ENCODE results near the gene ADCY2.
"Not testable (repeated sequence)": the region's sequence is repeated elsewhere in the genome, so short reads cannot be mapped to it uniquely, and the experiment has no call there.

The ADCY2 gene

DNA sequence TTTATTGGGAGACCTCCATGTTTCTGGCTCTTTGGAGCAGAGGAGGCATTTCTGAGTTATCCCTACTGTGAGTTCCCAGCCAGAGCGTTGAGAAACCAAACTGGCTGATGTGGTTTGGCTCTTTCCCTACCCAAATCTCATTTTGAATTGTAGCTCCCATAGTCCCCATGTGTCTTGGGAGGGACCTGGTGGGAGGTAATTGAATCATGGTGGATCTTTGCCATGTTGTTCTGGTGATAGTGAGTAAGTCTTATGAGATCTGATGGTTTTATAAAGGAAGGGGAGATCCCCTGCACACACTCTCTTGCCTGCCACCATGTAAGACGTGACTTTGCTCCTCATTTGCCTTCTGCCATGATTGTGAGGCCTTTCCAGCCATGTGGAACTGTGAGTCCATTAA, 27.3 kb downstream of the ADCY2 start:
- H3K36me3 ChIP-seq (ENCODE audit: control insufficient read depth, insufficient read depth, low read length); H3K4me1 ChIP-seq (ENCODE audit: control insufficient read depth, insufficient read depth, low read length); H3K27me3 ChIP-seq (ENCODE audit: control insufficient read depth, insufficient read depth, low read length); H3K4me3 ChIP-seq (ENCODE audit: low read length); H3K9ac ChIP-seq (ENCODE audit: low read length); H3K9me3 ChIP-seq (ENCODE audit: control insufficient read depth, low read length): not testable (repeated sequence)

DNA sequence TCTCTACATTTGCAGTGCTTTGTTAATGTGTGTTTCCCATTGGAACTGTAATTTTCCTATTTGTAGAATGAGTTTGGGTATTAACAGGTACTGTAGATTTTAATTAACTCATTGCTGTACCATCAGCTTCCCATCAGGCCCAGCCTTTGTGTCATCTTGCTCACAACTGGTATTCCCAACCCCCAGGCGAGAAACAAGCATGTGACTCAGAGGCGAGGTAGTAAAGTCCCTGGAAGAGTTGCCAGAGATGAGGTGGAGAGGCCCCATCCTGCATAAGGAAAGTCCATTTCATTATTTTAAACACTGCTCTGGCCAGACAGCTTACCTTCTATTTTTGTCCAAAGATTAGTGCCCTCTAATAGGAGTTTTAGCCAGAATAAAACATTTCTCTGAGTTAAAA, 29.9 kb downstream of the ADCY2 start:
- no peak overlapping the region for H3K4me3 ChIP-seq (ENCODE audit: low read length)
- H3K9me3 ChIP-seq (ENCODE audit: control insufficient read depth, low read length): no peaks in the 10 kb centered on the region
- H3K36me3 ChIP-seq (ENCODE audit: control insufficient read depth, insufficient read depth, low read length): no peaks in the 10 kb centered on the region
- no peak overlapping the region for H3K9ac ChIP-seq (ENCODE audit: low read length)
- H3K4me1 ChIP-seq (ENCODE audit: control insufficient read depth, insufficient read depth, low read length): no peaks in the 10 kb centered on the region
- H3K27me3 ChIP-seq (ENCODE audit: control insufficient read depth, insufficient read depth, low read length): no peaks in the 10 kb centered on the region

DNA sequence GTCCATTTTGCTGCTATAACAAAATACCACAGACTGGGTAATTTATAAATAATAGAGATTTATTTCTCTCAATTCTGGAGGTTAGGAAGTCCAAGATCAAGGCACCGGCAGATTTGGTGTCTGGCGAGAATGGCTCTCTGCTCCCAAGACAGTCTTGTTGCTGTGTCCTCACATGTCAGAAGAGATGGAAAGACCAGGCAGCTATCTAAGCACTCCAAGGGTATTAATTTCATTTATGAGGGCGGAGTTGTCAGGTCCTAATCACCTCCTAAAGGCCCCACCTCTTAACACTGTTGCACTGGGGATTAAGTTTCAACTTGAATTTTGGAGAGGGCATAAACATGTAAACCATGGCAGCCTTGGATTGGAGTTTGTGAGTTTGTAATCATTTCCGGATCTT, 30.3 kb downstream of the ADCY2 start:
- Histone ChIP-seq H3K9ac (ENCODE audit: low read length) (no peak overlapping the region), H3K9me3 (ENCODE audit: control insufficient read depth, low read length) (no peaks in the 10 kb centered on the region), H3K27me3 (ENCODE audit: control insufficient read depth, insufficient read depth, low read length) (no peaks in the 10 kb centered on the region), H3K36me3 (ENCODE audit: control insufficient read depth, insufficient read depth, low read length) (no peaks in the 10 kb centered on the region), H3K4me3 (ENCODE audit: low read length) (no peak overlapping the region), H3K4me1 (ENCODE audit: control insufficient read depth, insufficient read depth, low read length) (no peaks in the 10 kb centered on the region)

DNA sequence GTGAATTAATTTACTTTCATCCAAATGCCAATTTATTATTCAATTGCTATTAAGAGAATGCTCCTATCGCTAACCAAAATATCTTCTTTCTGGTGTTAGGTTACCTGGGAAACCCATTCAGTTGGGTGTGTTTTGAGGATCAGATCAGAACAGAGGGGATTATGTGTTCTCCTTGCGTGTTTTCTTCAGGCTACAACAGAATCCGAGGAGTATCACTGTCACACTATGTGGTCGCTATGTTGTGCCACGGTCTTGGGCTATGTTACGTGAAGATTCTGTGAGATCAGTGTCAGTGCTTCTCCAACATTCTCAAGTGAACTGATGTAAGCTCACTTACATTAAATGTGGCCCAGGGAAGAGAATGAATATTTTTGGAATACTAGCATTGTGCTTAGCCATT, 39.0 kb downstream of the ADCY2 start:
- H3K27me3 ChIP-seq (ENCODE audit: control insufficient read depth, insufficient read depth, low read length): no peaks in the 10 kb centered on the region
- no peaks in the 10 kb centered on the region for H3K9me3 ChIP-seq (ENCODE audit: control insufficient read depth, low read length)
- no peaks in the 10 kb centered on the region for H3K4me1 ChIP-seq (ENCODE audit: control insufficient read depth, insufficient read depth, low read length)
- H3K4me3 ChIP-seq (ENCODE audit: low read length): no peak overlapping the region
- H3K9ac ChIP-seq (ENCODE audit: low read length): no peak overlapping the region
- no peaks in the 10 kb centered on the region for H3K36me3 ChIP-seq (ENCODE audit: control insufficient read depth, insufficient read depth, low read length)

DNA sequence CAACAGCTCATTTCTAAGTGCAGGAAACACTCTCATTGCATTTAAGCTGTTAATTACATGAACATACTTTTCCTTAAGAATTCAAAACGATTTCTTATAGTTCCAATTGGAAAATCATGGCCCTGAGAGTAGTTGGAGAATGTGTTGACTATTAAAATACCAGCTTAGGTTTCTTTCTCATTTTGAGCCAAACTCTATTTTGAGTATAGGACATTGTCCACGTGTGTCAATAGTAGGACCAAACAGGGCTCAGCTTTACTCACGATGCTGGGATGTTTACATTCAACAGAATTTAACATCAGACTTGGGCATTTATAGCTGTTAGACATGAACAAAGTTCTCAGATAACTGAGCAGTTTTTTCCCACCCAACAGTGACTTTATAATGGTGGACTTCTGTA, 39.6 kb downstream of the ADCY2 start:
- H3K9ac ChIP-seq (ENCODE audit: low read length): no peak overlapping the region
- H3K27me3 ChIP-seq (ENCODE audit: control insufficient read depth, insufficient read depth, low read length): no peaks in the 10 kb centered on the region
- no peaks in the 10 kb centered on the region for H3K4me1 ChIP-seq (ENCODE audit: control insufficient read depth, insufficient read depth, low read length)
- no peak overlapping the region for H3K4me3 ChIP-seq (ENCODE audit: low read length)
- H3K36me3 ChIP-seq (ENCODE audit: control insufficient read depth, insufficient read depth, low read length): no peaks in the 10 kb centered on the region
- no peaks in the 10 kb centered on the region for H3K9me3 ChIP-seq (ENCODE audit: control insufficient read depth, low read length)

DNA sequence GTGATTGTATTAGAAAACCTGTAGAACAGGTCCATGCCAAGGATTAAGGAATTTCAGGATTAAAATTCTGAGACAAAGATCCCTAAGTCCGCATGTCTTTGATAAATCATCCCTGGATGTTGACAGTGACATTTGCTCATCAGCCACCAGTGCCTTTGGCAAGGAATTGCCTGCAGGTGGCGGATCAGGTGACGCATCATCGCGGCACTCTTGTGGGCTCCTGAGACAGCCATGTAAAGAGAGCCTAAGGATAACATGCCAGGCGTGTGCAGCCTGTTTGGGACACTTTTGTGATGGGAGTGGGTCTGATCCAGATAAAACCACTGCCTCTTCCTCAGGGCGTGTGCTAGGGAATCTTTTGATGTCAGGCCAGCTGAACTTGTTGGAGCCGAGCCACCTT, 40.6 kb downstream of the ADCY2 start:
- no peaks in the 10 kb centered on the region for H3K9me3 ChIP-seq (ENCODE audit: control insufficient read depth, low read length)
- no peak overlapping the region for H3K9ac ChIP-seq (ENCODE audit: low read length)
- no peaks in the 10 kb centered on the region for H3K4me1 ChIP-seq (ENCODE audit: control insufficient read depth, insufficient read depth, low read length)
- H3K36me3 ChIP-seq (ENCODE audit: control insufficient read depth, insufficient read depth, low read length): no peaks in the 10 kb centered on the region
- H3K27me3 ChIP-seq (ENCODE audit: control insufficient read depth, insufficient read depth, low read length): no peaks in the 10 kb centered on the region
- no peak overlapping the region for H3K4me3 ChIP-seq (ENCODE audit: low read length)

DNA sequence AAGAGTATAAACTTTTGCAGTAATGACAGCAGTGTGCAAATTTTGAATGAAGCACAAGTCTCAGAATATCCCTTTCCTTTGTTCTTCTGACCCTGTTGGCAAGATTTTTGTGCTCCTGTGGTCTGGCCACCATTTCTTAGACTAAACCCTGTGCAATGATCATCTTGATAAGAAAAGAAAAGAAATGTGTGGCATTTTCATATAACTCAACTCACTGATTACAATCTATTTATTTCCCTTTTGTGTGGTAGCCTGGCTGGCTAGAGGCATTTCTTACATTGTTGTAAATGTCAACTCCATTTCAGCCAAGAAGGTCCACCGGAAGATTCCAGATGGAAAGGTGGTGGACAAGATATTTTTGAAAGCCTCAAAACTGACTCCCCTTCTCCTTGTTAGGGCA, 41.9 kb downstream of the ADCY2 start:
- Histone ChIP-seq H3K4me3 (ENCODE audit: low read length) (no peak overlapping the region), H3K9me3 (ENCODE audit: control insufficient read depth, low read length) (no peaks in the 10 kb centered on the region), H3K36me3 (ENCODE audit: control insufficient read depth, insufficient read depth, low read length) (no peaks in the 10 kb centered on the region), H3K9ac (ENCODE audit: low read length) (no peak overlapping the region), H3K27me3 (ENCODE audit: control insufficient read depth, insufficient read depth, low read length) (no peaks in the 10 kb centered on the region), H3K4me1 (ENCODE audit: control insufficient read depth, insufficient read depth, low read length) (no peaks in the 10 kb centered on the region)

DNA sequence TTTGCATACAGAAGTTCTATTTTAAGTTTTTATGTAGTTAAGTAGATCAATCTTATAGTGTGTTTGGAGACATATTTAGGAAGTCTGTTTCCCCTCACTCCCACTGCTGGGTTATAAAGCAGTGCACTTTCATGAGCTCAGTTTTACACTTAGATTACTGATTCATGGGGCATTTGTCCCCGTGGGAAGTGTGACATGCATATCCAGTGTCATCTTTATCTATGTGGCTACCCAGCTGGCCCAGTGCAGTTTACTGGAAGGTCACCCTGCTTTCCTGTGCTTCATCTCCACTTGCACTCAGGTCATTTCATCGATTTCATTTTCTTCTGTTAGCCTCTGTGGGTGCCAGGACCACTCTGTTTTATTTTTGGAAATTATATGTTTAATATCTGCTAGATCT, 49.1 kb downstream of the ADCY2 start:
- H3K36me3 ChIP-seq (ENCODE audit: control insufficient read depth, insufficient read depth, low read length): no peaks in the 10 kb centered on the region
- H3K4me1 ChIP-seq (ENCODE audit: control insufficient read depth, insufficient read depth, low read length): no peaks in the 10 kb centered on the region
- H3K9me3 ChIP-seq (ENCODE audit: control insufficient read depth, low read length): no peaks in the 10 kb centered on the region
- no peak overlapping the region for H3K4me3 ChIP-seq (ENCODE audit: low read length)
- H3K27me3 ChIP-seq (ENCODE audit: control insufficient read depth, insufficient read depth, low read length): no peaks in the 10 kb centered on the region
- no peak overlapping the region for H3K9ac ChIP-seq (ENCODE audit: low read length)

DNA sequence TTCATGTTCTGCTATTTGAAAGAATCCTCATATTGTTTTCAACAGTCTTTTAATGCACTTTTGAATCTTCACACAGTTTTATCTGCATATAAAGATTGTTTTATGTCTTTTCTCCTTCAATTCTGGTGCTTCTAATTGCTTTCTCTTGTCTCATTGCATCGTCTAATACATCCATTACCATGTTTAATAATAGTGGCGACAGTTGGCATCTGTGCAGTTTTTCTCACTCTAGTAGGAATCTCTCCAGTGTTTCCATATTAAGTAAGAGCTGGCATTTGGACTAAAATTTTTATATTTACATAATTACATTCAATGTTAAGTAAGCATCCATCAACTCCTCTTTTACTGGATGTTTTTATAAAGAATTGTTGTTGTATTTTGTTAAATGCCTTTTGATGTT, 49.9 kb downstream of the ADCY2 start:
- Histone ChIP-seq H3K4me1 (ENCODE audit: control insufficient read depth, insufficient read depth, low read length) (no peaks in the 10 kb centered on the region), H3K27me3 (ENCODE audit: control insufficient read depth, insufficient read depth, low read length) (no peaks in the 10 kb centered on the region), H3K9me3 (ENCODE audit: control insufficient read depth, low read length) (no peaks in the 10 kb centered on the region), H3K36me3 (ENCODE audit: control insufficient read depth, insufficient read depth, low read length) (no peaks in the 10 kb centered on the region), H3K4me3 (ENCODE audit: low read length) (no peak overlapping the region), H3K9ac (ENCODE audit: low read length) (no peak overlapping the region)

DNA sequence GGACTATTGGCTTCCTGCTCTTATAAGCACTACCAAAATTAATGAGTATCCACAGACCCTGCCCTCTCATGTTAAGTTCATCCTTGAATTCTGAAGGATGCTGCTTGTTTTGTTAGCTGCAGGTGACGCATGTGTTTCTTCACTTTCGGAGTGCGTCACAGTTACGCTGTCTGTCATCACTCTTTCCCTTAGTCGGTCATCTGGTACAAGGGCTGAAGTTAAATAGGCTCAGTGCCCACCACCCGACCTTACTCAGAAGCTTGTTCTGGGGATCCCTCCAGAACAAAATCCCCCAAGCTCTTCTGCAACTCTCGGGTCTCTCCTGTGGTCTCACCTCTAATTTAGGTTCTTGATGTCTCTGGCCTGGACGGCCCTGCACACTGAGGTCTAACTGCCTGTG, 51.0 kb downstream of the ADCY2 start:
- H3K4me3 ChIP-seq (ENCODE audit: low read length): no peak overlapping the region
- no peaks in the 10 kb centered on the region for H3K27me3 ChIP-seq (ENCODE audit: control insufficient read depth, insufficient read depth, low read length)
- H3K4me1 ChIP-seq (ENCODE audit: control insufficient read depth, insufficient read depth, low read length): no peaks in the 10 kb centered on the region
- no peaks in the 10 kb centered on the region for H3K9me3 ChIP-seq (ENCODE audit: control insufficient read depth, low read length)
- H3K36me3 ChIP-seq (ENCODE audit: control insufficient read depth, insufficient read depth, low read length): no peaks in the 10 kb centered on the region
- H3K9ac ChIP-seq (ENCODE audit: low read length): no peak overlapping the region

DNA sequence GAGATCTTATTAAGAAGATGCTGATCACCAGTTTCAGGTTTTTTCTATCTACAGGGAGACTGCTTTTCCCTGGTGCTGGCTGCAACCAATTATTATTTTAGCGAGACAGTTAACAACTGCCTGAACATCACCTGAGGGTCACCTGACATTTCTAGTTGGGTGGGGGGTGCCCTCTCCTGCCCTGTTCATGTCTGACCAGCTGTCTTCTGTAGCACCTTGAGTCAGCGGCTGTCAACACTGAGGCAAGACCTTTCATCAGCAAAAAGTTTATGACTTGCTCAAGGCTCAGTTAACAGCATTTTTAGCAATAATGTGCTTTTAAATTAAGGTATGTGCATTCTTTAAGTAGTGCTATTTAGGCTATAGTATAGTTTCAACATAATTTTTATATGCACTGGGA, 58.0 kb downstream of the ADCY2 start:
- Histone ChIP-seq H3K9me3 (ENCODE audit: control insufficient read depth, low read length) (no peaks in the 10 kb centered on the region), H3K36me3 (ENCODE audit: control insufficient read depth, insufficient read depth, low read length) (no peaks in the 10 kb centered on the region), H3K9ac (ENCODE audit: low read length) (no peak overlapping the region), H3K27me3 (ENCODE audit: control insufficient read depth, insufficient read depth, low read length) (peaks cover 15% of the 10 kb centered on the region), H3K4me1 (ENCODE audit: control insufficient read depth, insufficient read depth, low read length) (no peaks in the 10 kb centered on the region), H3K4me3 (ENCODE audit: low read length) (no peak overlapping the region)

DNA sequence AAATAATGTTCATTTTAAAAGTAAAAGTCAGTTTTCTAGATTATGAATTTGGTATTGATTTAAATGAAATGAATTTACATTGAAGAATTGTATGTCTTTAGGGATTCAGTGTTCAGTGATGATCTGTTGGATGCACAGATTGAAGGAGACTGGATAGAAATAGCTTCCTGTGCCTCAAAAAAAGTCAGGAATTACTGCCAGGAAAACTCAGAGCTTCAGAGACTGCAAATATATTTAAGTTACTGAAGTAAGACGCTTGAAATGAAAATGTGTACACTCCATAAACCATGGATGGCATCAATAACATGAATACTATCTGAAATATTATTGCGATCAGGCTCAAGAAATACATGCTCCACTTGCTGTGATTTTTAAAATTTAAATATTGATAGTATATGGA, 60.3 kb downstream of the ADCY2 start:
- Histone ChIP-seq H3K9ac (ENCODE audit: low read length) (no peak overlapping the region), H3K9me3 (ENCODE audit: control insufficient read depth, low read length) (no peaks in the 10 kb centered on the region)

DNA sequence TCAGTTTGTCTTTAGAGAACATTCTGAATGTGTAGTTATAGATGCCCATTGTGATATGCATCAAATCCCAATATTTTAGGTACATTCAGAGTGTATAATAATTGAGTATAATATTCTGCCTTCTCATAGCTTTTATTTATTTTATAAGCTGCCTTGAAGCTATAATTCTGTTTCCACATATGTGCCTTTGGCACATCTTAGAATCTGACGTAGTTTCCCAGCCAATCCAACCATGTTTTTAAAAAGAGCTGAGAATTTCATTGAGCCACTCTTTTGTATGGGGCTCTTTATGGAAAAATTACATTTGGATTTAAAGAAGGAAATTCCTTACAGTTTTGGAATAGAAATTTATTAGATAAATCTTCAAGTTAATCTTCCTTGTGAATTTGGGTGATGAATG, 65.4 kb downstream of the ADCY2 start:
- Histone ChIP-seq H3K27me3 (ENCODE audit: control insufficient read depth, insufficient read depth, low read length) (peaks cover 19% of the 10 kb centered on the region), H3K4me1 (ENCODE audit: control insufficient read depth, insufficient read depth, low read length) (no peaks in the 10 kb centered on the region), H3K9me3 (ENCODE audit: control insufficient read depth, low read length) (no peaks in the 10 kb centered on the region), H3K36me3 (ENCODE audit: control insufficient read depth, insufficient read depth, low read length) (no peaks in the 10 kb centered on the region), H3K4me3 (ENCODE audit: low read length) (no peak overlapping the region), H3K9ac (ENCODE audit: low read length) (no peak overlapping the region)

More for the DNA sequence above, 60.3 kb downstream of the ADCY2 start:
- Histone ChIP-seq H3K4me1 (ENCODE audit: control insufficient read depth, insufficient read depth, low read length) (no peaks in the 10 kb centered on the region), H3K4me3 (ENCODE audit: low read length) (no peak overlapping the region), H3K27me3 (ENCODE audit: control insufficient read depth, insufficient read depth, low read length) (peaks cover 24% of the 10 kb centered on the region), H3K36me3 (ENCODE audit: control insufficient read depth, insufficient read depth, low read length) (no peaks in the 10 kb centered on the region)

Measured in mucosa of stomach (tissue), 1 donor.